GM19240 (cell line): ENCODE data around the gene HMGCS1.
A peak's percentile ranks its signal among the peaks of the same experiment; 100 is the strongest.
"Not testable (repeated sequence)": the region's sequence is repeated elsewhere in the genome, so short reads cannot be mapped to it uniquely, and the experiment has no call there.

ENCODE experiments used
- DNase-seq: peaks from one replicate; pipeline ENCODE4 v3.0.0; 2011; ENCODE audit warnings: low spot score; ENCODE audit not compliant: insufficient read length

Gene HMGCS1

DNA sequence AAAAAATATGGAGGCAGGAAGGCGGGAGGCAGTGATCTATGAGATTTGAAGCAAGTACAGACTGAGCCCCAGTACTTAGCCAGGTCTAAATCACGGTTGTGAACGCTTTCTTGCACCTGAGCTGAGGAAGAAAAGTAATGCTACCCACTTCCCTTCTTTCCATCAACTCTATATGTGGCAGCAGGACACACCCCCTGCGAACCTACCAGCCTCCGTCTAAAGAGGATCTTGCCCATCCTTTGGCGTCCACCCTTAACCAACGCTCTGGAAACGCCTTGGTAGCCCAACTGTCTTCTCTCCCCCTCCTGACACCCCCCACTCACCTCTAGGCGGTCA lies 545 bp downstream of the HMGCS1 start:
- peak; percentile 3 for DNase-seq

GRCh38 chr5:43312076-43312661 lies 1.0 kb downstream of the HMGCS1 start:
- DNase-seq: no peak

DNA sequence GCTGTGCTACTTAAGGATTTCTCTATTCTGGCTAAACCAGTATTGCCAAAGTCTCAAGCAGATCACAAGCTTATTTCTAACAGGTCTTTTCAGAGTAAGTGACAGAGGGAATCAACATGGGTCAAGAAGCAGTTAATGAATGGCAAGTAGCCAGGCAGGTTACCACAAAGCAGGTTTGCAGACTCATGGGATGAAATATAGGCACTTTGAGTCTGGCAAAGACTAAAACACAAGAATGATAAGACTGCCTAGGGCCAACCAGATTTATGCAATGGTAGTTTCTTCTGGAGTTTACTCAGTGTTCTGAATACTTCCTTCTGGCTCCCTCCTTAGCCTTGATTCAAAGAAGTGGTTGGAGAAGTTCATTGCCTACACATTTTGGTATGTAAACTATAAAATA lies 3.6 kb downstream of the HMGCS1 start:
- no peak for DNase-seq

- DNase-seq: no peak
Observed at GRCh38 chr5:43309122-43309521, 4.1 kb downstream of the HMGCS1 start.

DNA sequence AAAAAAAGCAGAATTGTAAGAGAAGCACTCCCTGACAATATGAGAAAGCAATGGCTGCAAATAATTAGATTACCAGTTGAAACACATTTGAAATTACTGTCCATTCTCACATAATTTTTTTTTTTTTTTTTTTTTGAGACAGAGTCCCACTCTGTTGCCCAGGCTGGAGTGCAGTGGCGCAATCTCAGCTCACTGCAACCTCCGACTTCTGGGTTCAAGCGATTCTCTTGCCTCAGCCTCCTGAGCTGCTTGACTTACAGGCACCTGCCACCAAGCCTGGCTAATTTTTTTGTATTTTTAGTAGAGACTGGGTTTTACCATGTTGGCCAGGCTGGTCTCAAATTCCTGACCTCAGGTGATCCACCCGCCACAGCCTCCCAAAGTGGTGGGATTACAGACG lies 6.3 kb downstream of the HMGCS1 start:
- not testable (repeated sequence) for DNase-seq

- DNase-seq: no peak
Observed at GRCh38 chr5:43305948-43306565, 7.2 kb downstream of the HMGCS1 start.

GRCh38 chr5:43304525-43304924 lies 8.7 kb downstream of the HMGCS1 start:
- DNase-seq: no peak

DNA sequence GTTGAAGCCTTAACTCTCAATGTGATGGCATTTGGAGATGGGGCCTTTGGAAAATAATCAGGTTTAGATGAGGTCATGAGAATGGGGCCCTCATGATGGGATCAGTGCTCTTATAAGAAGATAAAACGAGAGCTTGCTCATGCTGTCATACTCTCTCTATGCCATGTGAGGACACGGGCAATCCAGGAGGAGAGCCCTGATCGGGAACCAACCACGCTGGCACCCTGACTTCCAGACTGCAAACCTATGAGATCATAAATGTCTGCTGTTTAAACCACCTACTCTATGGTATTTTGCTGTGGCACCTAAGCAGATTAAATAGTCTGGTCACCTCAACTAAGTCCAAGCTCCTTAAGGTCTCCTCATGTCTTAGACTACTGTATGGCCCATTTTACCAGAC lies 10.0 kb downstream of the HMGCS1 start:
- no peak for DNase-seq

GRCh38 chr5:43302481-43302880 lies 10.7 kb downstream of the HMGCS1 start:
- no peak for DNase-seq

DNA sequence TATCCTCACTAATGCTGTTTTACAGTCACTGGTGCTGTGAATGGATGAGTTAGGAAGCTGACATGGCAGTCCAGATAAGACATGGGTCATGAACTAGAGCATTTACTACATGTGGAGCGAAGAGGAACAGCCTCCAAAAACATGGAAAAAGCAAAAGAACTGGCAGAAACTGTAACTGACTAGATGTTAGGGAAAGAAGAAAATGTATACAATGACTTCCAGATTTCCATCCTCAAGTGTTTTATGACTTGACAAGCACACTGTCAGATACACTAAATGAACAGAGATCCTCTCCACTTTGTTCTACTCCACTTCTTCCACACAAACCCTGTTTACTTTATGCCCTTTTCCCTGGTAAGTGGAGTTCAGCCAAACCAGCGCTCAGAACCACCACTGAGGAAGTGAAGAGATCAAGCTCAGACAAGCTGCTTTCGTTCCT lies 11.5 kb downstream of the HMGCS1 start:
- DNase-seq: no peak

DNA sequence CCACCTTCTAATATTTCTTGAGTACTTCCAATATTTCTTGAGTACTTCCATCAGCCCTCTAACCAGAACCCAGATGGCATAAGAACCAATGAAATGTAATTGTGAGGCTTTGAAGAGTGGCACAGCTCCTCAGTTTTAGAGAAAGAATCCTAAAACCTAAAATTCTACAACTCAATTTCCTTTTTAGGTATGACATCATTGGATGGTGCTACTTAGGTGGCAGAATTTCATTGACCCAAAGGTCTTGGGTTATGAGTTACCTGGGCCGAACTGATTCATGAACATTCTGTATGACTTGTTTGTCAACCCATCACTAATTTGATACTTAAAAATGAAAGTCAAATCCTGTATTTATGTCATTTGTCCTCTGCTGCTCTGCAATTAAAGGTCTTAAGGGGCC lies 13.1 kb downstream of the HMGCS1 start:
- no peak for DNase-seq

- DNase-seq: no peak
Observed at GRCh38 chr5:43298443-43298842, 14.8 kb downstream of the HMGCS1 start.

DNA sequence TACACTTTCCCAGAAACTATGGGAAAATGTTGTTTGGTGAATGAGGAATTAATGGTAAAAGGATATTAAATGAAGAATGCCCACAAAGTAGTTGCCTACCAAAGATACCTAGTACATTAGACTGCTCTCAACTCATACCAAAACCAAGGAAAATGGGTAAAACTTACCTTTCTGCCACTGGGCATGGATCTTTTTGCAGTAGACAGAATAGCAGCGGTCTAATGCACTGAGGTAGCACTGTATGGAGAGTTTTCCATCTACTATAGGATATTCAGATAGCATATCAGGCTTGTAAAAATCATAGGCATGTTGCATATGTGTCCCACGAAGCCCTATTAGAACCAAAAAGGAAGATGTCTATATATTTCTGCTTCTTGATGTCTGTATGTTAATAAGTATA lies 16.4 kb downstream of the HMGCS1 start:
- no peak for DNase-seq

- no peak for DNase-seq
Observed at GRCh38 chr5:43295202-43295601, 18.0 kb downstream of the HMGCS1 start.

GRCh38 chr5:43294226-43294625 lies 19.0 kb downstream of the HMGCS1 start:
- DNase-seq: no peak

GRCh38 chr5:43290726-43291125 lies 22.5 kb downstream of the HMGCS1 start:
- DNase-seq: no peak

GRCh38 chr5:43288269-43288831 lies 24.9 kb downstream of the HMGCS1 start:
- DNase-seq: no peak

GRCh38 chr5:43287493-43287892 lies 25.7 kb downstream of the HMGCS1 start:
- no peak for DNase-seq

- no peak for DNase-seq
Observed at GRCh38 chr5:43286623-43287022, 26.6 kb downstream of the HMGCS1 start.

DNA sequence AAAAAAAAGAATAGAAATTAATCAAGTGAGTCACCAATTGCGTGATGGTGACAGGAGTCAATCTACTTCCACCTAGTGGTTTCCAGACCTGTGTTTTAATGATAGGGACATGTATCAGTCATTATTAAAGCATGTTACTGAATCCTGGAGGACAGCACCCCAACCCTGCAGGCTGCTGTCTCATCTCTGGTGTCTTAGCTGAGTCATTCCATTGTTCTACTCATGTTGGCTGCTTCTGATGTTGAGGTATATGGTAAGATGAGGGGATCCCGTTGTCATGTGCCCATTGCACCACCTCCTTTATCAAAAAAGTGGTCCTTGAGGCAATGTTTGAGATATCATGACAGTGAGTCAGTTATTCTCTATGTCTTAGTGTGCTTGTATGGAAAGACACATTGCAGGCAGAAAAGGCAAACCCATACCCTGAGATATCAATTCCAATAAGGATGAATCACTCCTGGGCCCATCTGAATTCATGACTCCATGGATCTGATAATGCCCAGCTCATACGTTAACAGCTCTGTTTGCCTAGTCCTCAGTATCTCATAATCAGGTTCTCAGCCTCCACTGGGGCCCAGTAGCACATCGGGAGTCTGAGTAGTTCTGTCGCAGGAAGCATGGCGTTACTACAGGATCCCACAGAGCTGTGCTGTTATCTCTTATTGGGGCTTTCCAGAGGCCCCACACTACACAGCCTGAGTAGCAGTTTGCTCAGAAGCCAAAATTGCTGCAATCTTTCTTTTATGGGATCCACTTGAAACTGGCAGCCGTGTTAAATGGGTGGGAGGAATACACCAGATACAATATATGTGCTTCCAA lies 31.2 kb downstream of the HMGCS1 start:
- DNase-seq: no peak

DNA sequence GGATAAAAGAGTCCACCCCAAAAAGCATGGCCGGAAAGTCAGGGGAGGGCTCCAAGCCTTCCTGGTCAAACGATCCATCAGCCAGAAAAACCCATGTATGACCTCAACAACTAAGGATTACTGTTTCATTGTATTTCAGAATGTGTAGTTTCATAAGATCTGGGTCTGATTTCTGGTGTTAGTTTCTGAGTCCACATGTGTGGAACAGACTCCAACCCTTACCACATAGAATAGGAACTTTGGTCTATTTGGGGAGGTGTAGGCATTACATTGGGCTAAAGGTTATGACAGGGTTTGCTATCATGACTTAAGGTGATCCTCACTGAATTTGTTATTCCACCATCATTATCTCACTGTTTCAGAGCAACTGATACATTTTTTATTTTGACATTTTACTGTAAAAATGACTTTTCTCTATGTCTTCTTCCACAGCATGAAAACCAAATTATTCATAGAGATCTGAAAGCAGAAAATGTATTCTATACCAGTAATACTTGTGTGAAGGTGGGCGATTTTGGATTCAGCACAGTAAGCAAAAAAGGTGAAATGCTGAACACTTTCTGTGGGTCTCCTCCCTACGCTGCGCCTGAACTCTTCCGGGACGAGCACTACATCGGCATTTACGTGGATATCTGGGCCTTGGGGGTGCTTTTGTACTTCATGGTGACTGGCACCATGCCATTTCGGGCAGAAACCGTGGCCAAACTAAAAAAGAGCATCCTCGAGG lies 33.5 kb downstream of the HMGCS1 start:
- no peak for DNase-seq

GRCh38 chr5:43275391-43275790 lies 37.8 kb downstream of the HMGCS1 start:
- DNase-seq: no peak
